ENCODE results near the gene PTPN6. TPM values are rescaled to one million over a fixed set of nuclear protein-coding genes. Genes with fewer than 3 reads are reported as not detected.
A peak's percentile ranks its signal among the peaks of the same experiment; 100 is the strongest.

Gene PTPN6
- total RNA-seq, 2 donors from 2014 or later, result 30.6 to 43.2 TPM

GRCh38 chr12:6968426-6968825, 17.3 kb downstream of the PTPN6 start:
- no peak for TF ChIP-seq CTCF (IDR thresholded peaks at IDR 0.05)
- no peak for TF ChIP-seq POLR2AphosphoS5 (IDR thresholded peaks at IDR 0.05)
- TF ChIP-seq POLR2A (IDR thresholded peaks at IDR 0.05), result no peak
- Histone ChIP-seq H3K36me3 (peaks cover 0 to 18% of the 10 kb centered on the region in 2 donors), H3K27ac (peak overlapping the region in 1 of 2 donors; percentile 88), H3K4me1 (replicated peaks) (peaks cover 22% of the 10 kb centered on the region), H3K4me3 (no peak overlapping the region), H3K27me3 (replicated peaks; ENCODE audit: insufficient read depth) (no peaks in the 10 kb centered on the region), H3K9me3 (no peaks in the 10 kb centered on the region)
- 81% methylated on average over 9 of the region's 9 CpGs for WGBS
- intact Hi-C loops (cut with DNase I), result loop anchor here (10.0 kb wide), 1 partner anchor 94 kb away; the partner anchor contains the start of gene SPSB2
- no peak for DNase-seq (ENCODE audit: low spot score)

GRCh38 chr12:6970096-6970527, 19.0 kb downstream of the PTPN6 start:
- intact Hi-C loops (cut with DNase I), result loop anchor here (5.0 kb wide), 1 partner anchor 47 kb away; the partner anchor contains the start of gene LPCAT3
- H3K27ac ChIP-seq, result peak overlapping the region; percentile 84 to 88
- no peaks in the 10 kb centered on the region for H3K9me3 ChIP-seq
- H3K36me3 ChIP-seq, result peaks cover 4 to 28% of the 10 kb centered on the region in 2 donors
- H3K4me3 ChIP-seq, result peak overlapping the region; percentile 72 to 75
- H3K4me1 ChIP-seq (replicated peaks), result peaks cover 20% of the 10 kb centered on the region
- no peaks in the 10 kb centered on the region for H3K27me3 ChIP-seq (replicated peaks; ENCODE audit: insufficient read depth)
- DNase-seq (ENCODE audit: low spot score), result no peak
- TF ChIP-seq POLR2A (IDR thresholded peaks at IDR 0.05) (no peak), POLR2AphosphoS5 (IDR thresholded peaks at IDR 0.05) (no peak), CTCF (IDR thresholded peaks at IDR 0.05) (no peak)
- WGBS, result under 1% methylated on average over 31 of the region's 31 CpGs

GRCh38 chr12:6974180-6974579, 23.0 kb downstream of the PTPN6 start:
- 93% methylated on average over 6 of the region's 6 CpGs for WGBS
- no peak overlapping the region for H3K27ac ChIP-seq
- no peaks in the 10 kb centered on the region for H3K9me3 ChIP-seq
- TF ChIP-seq POLR2A (IDR thresholded peaks at IDR 0.05) (no peak), CTCF (IDR thresholded peaks at IDR 0.05) (no peak), POLR2AphosphoS5 (IDR thresholded peaks at IDR 0.05) (no peak)
- peaks cover 3% of the 10 kb centered on the region for H3K4me1 ChIP-seq (replicated peaks)
- no peaks in the 10 kb centered on the region for H3K27me3 ChIP-seq (replicated peaks; ENCODE audit: insufficient read depth)
- intact Hi-C loops (cut with DNase I), result loop anchor here (5.0 kb wide), 1 partner anchor 43 kb away; the partner anchor contains the start of gene LPCAT3
- no peak overlapping the region for H3K4me3 ChIP-seq
- H3K36me3 ChIP-seq, result peaks cover 11 to 18% of the 10 kb centered on the region in 2 donors
- DNase-seq (ENCODE audit: low spot score), result no peak

- Histone ChIP-seq H3K27ac (no peak overlapping the region), H3K9me3 (no peaks in the 10 kb centered on the region), H3K4me1 (replicated peaks) (no peaks in the 10 kb centered on the region), H3K4me3 (no peak overlapping the region), H3K36me3 (peaks cover 11 to 18% of the 10 kb centered on the region in 2 donors), H3K27me3 (replicated peaks; ENCODE audit: insufficient read depth) (no peaks in the 10 kb centered on the region)
- TF ChIP-seq POLR2AphosphoS5 (IDR thresholded peaks at IDR 0.05), result no peak
- TF ChIP-seq CTCF (IDR thresholded peaks at IDR 0.05), result no peak
- no peak for TF ChIP-seq POLR2A (IDR thresholded peaks at IDR 0.05)
- intact Hi-C loops (cut with DNase I), result no loop called here
- 92% methylated on average over 2 of the region's 2 CpGs for WGBS
- no peak for DNase-seq (ENCODE audit: low spot score)
Measured at GRCh38 chr12:6975297-6976032, 24.3 kb downstream of the PTPN6 start.

- intact Hi-C loops (cut with DNase I), result no loop called here
- H3K36me3 ChIP-seq, result peaks cover 14 to 30% of the 10 kb centered on the region in 2 donors
- 73% methylated on average over 10 of the region's 10 CpGs for WGBS
- H3K9me3 ChIP-seq, result no peaks in the 10 kb centered on the region
- no peaks in the 10 kb centered on the region for H3K4me1 ChIP-seq (replicated peaks)
- TF ChIP-seq POLR2AphosphoS5 (IDR thresholded peaks at IDR 0.05), result no peak
- TF ChIP-seq POLR2A (IDR thresholded peaks at IDR 0.05), result no peak
- TF ChIP-seq CTCF (IDR thresholded peaks at IDR 0.05), result no peak
- no peak overlapping the region for H3K4me3 ChIP-seq
- H3K27ac ChIP-seq, result peak overlapping the region; percentile 18 to 69
- no peaks in the 10 kb centered on the region for H3K27me3 ChIP-seq (replicated peaks; ENCODE audit: insufficient read depth)
- DNase-seq (ENCODE audit: low spot score), result no peak
Measured at GRCh38 chr12:6977653-6978052, 26.5 kb downstream of the PTPN6 start.
